ENCODE results near the gene KMT2C.

KMT2C gene

GRCh38 chr7:152176797-152177196, 259.0 kb downstream of the KMT2C start:
- H3K9ac ChIP-seq (ENCODE audit: low read depth, low read length), result no peak overlapping the region
- H3K27me3 ChIP-seq (ENCODE audit: control insufficient read depth, insufficient read depth, low read length), result no peaks in the 10 kb centered on the region
- H3K36me3 ChIP-seq (ENCODE audit: insufficient read depth, low read length), result peaks cover 57% of the 10 kb centered on the region
- no peaks in the 10 kb centered on the region for H3K4me1 ChIP-seq (ENCODE audit: control insufficient read depth, insufficient read depth, low read length)
- no peak overlapping the region for H3K4me3 ChIP-seq (ENCODE audit: low read length)
- H3K9me3 ChIP-seq (replicated peaks; ENCODE audit: low read length), result no peaks in the 10 kb centered on the region
- H3K4me2 ChIP-seq (ENCODE audit: low read length), result no peak overlapping the region

DNA sequence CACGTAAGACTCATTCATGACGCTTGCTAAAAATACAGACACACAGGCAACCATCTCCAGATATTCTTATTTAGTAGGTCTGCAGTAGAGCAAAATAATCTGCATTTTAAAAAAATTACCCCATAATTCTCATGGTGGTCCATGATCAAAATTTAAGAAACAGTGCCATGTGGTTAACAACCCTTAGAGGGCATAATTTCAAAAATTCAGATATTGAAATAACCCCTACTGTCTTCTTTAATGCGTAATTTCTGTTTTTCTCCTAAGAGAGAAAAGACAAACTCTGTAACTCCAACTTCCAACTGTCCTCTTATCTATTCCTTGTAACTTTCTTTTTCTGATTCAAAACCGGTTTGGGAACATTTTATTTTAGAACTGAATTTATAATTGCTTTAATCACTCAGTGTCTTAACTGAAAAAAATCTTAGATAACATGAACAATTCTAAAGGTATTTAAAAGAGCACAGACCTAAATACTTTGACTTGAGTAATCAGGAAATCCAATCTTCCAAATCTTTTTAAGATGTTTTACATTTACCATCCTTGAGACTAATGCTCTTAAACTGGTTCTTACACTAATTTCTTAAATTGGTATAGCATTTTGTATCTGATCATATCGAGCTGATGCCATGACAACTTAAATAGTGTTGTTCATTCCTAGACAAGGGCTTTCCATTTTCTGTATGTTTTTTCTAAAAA, 262.3 kb downstream of the KMT2C start:
- no peaks in the 10 kb centered on the region for H3K9me3 ChIP-seq (replicated peaks; ENCODE audit: low read length)
- no peak overlapping the region for H3K9ac ChIP-seq (ENCODE audit: low read depth, low read length)
- H3K4me1 ChIP-seq (ENCODE audit: control insufficient read depth, insufficient read depth, low read length), result no peaks in the 10 kb centered on the region
- peaks cover 58% of the 10 kb centered on the region for H3K36me3 ChIP-seq (ENCODE audit: insufficient read depth, low read length)
- H3K27me3 ChIP-seq (ENCODE audit: control insufficient read depth, insufficient read depth, low read length), result no peaks in the 10 kb centered on the region
- no peak overlapping the region for H3K4me2 ChIP-seq (ENCODE audit: low read length)
- H3K4me3 ChIP-seq (ENCODE audit: low read length), result no peak overlapping the region

- H3K4me2 ChIP-seq (ENCODE audit: low read length), result no peak overlapping the region
- no peak overlapping the region for H3K4me3 ChIP-seq (ENCODE audit: low read length)
- H3K4me1 ChIP-seq (ENCODE audit: control insufficient read depth, insufficient read depth, low read length), result no peaks in the 10 kb centered on the region
- no peak overlapping the region for H3K9ac ChIP-seq (ENCODE audit: low read depth, low read length)
- H3K9me3 ChIP-seq (replicated peaks; ENCODE audit: low read length), result no peaks in the 10 kb centered on the region
- H3K36me3 ChIP-seq (ENCODE audit: insufficient read depth, low read length), result peaks cover 76% of the 10 kb centered on the region
- no peaks in the 10 kb centered on the region for H3K27me3 ChIP-seq (ENCODE audit: control insufficient read depth, insufficient read depth, low read length)
These were observed 273.5 kb downstream of the KMT2C start for GRCh38 chr7:152162287-152162686.

- H3K4me2 ChIP-seq (ENCODE audit: low read length), result no peak overlapping the region
- H3K27me3 ChIP-seq (ENCODE audit: control insufficient read depth, insufficient read depth, low read length), result no peaks in the 10 kb centered on the region
- no peak overlapping the region for H3K9ac ChIP-seq (ENCODE audit: low read depth, low read length)
- no peak overlapping the region for H3K4me3 ChIP-seq (ENCODE audit: low read length)
- peaks cover 71% of the 10 kb centered on the region for H3K36me3 ChIP-seq (ENCODE audit: insufficient read depth, low read length)
- no peaks in the 10 kb centered on the region for H3K4me1 ChIP-seq (ENCODE audit: control insufficient read depth, insufficient read depth, low read length)
- no peaks in the 10 kb centered on the region for H3K9me3 ChIP-seq (replicated peaks; ENCODE audit: low read length)
These were observed 274.6 kb downstream of the KMT2C start for GRCh38 chr7:152161171-152161570.

DNA sequence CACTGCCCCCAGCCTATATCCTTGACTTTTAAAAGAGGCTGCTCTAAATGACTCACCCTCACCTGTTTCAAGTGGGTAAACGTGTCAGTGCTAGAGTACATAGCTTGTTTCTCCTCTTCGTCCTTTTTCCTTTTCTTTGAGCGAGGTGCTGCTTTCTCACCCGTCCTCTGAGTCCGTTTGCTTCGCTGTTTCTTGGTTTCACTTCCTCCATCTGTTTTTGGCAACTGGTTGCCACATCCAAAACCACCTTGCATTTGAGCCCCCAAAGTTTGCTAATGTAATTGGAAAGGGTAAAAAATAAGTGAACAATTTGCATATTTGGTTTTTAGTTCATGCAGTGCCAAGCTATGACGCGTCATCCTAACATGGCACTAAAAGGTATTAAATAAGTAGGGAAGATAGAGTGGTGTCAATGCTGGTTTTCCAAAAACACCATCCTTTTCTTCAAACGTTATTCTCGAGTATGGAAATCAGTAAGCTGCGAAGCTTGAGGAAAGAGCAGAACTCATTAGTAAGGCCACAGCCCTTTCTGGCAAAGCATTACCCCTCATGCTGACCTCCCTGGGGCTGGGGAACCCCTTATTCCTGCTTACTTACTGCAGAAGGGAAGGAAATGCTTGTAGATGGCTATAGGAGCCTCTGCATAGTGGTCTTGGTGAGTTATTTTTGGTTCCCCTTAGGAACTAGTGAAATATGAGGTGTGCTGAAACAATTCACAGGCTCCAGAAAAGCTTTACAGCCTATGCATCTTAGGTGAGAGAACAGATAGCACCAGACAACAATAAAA, 276.8 kb downstream of the KMT2C start:
- H3K4me2 ChIP-seq (ENCODE audit: low read length), result no peak overlapping the region
- H3K36me3 ChIP-seq (ENCODE audit: insufficient read depth, low read length), result peaks cover 82% of the 10 kb centered on the region
- H3K9me3 ChIP-seq (replicated peaks; ENCODE audit: low read length), result no peaks in the 10 kb centered on the region
- no peaks in the 10 kb centered on the region for H3K4me1 ChIP-seq (ENCODE audit: control insufficient read depth, insufficient read depth, low read length)
- H3K4me3 ChIP-seq (ENCODE audit: low read length), result no peak overlapping the region
- no peak overlapping the region for H3K9ac ChIP-seq (ENCODE audit: low read depth, low read length)
- H3K27me3 ChIP-seq (ENCODE audit: control insufficient read depth, insufficient read depth, low read length), result no peaks in the 10 kb centered on the region

DNA sequence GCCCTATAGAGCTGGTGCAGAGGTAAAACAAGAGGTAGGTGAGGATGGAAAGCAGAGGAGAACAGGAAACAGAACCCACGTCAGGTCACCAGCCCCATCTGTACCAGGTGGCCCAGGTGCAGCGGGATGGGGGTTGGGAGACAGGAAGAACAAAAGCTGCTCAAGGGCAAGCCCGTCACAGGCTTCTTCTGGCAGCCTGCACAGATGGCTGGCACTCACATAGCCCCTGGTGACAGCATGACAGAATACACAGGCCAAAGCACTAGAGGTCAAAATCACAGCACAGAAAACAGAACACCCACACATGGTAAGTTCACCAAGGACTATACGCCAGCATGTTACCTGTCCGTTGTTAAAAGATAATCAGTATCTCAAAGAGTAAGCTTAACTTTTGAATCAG, 283.5 kb downstream of the KMT2C start:
- H3K27me3 ChIP-seq (ENCODE audit: control insufficient read depth, insufficient read depth, low read length), result no peaks in the 10 kb centered on the region
- peaks cover 82% of the 10 kb centered on the region for H3K36me3 ChIP-seq (ENCODE audit: insufficient read depth, low read length)
- no peaks in the 10 kb centered on the region for H3K4me1 ChIP-seq (ENCODE audit: control insufficient read depth, insufficient read depth, low read length)
- H3K9me3 ChIP-seq (replicated peaks; ENCODE audit: low read length), result no peaks in the 10 kb centered on the region
- no peak overlapping the region for H3K4me2 ChIP-seq (ENCODE audit: low read length)
- no peak overlapping the region for H3K9ac ChIP-seq (ENCODE audit: low read depth, low read length)
- no peak overlapping the region for H3K4me3 ChIP-seq (ENCODE audit: low read length)

DNA sequence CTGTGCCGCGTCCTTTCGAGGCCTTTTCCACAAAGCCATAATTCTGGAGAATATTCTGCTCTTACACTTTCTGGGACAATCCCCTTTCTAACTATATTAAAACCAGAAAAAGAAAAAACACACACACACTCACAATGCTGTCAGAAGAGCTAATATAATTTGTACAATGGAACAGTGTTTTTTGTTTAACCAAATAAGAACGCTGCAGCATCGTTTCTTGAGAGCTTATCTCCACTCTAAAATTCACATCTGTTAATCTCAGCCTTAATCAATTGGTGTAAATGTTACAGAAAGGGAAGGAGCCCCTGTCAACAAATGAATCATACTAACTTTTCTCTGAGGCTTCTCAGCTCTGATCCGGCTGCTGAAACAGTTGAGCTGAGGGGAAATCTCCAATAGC, 286.4 kb downstream of the KMT2C start:
- no peak overlapping the region for H3K4me3 ChIP-seq (ENCODE audit: low read length)
- H3K9ac ChIP-seq (ENCODE audit: low read depth, low read length), result no peak overlapping the region
- peaks cover 75% of the 10 kb centered on the region for H3K36me3 ChIP-seq (ENCODE audit: insufficient read depth, low read length)
- peaks cover 15% of the 10 kb centered on the region for H3K4me1 ChIP-seq (ENCODE audit: control insufficient read depth, insufficient read depth, low read length)
- H3K4me2 ChIP-seq (ENCODE audit: low read length), result no peak overlapping the region
- H3K27me3 ChIP-seq (ENCODE audit: control insufficient read depth, insufficient read depth, low read length), result no peaks in the 10 kb centered on the region
- H3K9me3 ChIP-seq (replicated peaks; ENCODE audit: low read length), result no peaks in the 10 kb centered on the region

DNA sequence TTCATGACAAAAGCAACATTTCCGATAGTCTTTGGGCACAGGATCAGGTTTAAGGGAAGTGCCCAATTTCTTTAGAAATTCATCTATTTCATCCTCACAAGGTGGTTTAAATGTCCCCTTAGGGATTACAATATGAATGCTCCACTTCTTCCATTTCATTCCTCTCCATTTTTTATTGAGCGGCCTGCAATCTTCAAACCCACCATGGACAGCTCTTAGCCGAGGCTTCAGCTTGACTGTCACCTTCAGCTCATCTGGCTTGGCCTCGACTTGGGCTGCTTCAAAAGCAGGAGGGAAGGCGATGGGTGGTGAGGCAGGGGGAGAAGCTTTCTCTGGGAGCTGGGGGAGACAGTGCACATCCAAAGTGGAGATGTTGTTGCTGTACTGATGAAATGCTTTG, 287.1 kb downstream of the KMT2C start:
- Histone ChIP-seq H3K4me3 (ENCODE audit: low read length) (no peak overlapping the region), H3K4me1 (ENCODE audit: control insufficient read depth, insufficient read depth, low read length) (peaks cover 15% of the 10 kb centered on the region), H3K4me2 (ENCODE audit: low read length) (no peak overlapping the region), H3K27me3 (ENCODE audit: control insufficient read depth, insufficient read depth, low read length) (no peaks in the 10 kb centered on the region), H3K9ac (ENCODE audit: low read depth, low read length) (no peak overlapping the region), H3K36me3 (ENCODE audit: insufficient read depth, low read length) (peaks cover 75% of the 10 kb centered on the region), H3K9me3 (replicated peaks; ENCODE audit: low read length) (no peaks in the 10 kb centered on the region)

GRCh38 chr7:152145853-152146466, 289.8 kb downstream of the KMT2C start:
- Histone ChIP-seq H3K4me1 (ENCODE audit: control insufficient read depth, insufficient read depth, low read length) (peaks cover 15% of the 10 kb centered on the region), H3K9me3 (replicated peaks; ENCODE audit: low read length) (no peaks in the 10 kb centered on the region), H3K9ac (ENCODE audit: low read depth, low read length) (no peak overlapping the region), H3K4me3 (ENCODE audit: low read length) (no peak overlapping the region), H3K27me3 (ENCODE audit: control insufficient read depth, insufficient read depth, low read length) (no peaks in the 10 kb centered on the region), H3K4me2 (ENCODE audit: low read length) (no peak overlapping the region), H3K36me3 (ENCODE audit: insufficient read depth, low read length) (peaks cover 65% of the 10 kb centered on the region)

DNA sequence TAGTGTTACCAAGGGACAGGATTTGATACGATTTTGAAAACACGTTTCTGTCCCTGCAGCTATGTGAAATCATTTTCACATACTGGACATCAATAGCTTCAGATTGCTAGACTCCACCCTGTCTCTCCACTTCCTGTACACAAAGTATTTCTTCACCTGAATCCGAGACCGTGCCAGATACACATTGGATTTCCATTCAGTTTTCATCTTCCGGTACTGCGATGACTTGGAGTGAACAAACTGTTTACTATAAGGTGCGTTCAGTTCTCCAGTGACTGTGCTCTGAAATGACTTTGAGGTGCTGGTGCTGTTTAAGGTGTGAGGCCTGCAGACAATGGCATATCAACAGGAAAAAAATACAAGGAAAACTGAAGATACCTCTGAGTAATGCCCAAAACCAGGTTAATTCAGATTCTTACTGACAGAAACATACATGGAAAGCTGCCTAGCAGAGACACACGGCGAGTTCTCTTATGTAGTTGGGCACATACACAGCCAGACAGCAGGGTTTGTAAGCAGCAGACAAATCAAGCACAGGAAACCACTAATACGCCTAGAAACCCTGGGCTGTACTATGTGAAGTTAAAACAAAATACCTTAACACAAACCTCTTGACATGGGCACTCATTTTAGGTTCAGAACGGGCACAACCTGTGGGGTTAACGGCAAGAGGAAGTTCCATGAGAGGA, 291.1 kb downstream of the KMT2C start:
- no peak overlapping the region for H3K4me3 ChIP-seq (ENCODE audit: low read length)
- H3K36me3 ChIP-seq (ENCODE audit: insufficient read depth, low read length), result peaks cover 64% of the 10 kb centered on the region
- H3K4me2 ChIP-seq (ENCODE audit: low read length), result no peak overlapping the region
- no peaks in the 10 kb centered on the region for H3K9me3 ChIP-seq (replicated peaks; ENCODE audit: low read length)
- no peaks in the 10 kb centered on the region for H3K27me3 ChIP-seq (ENCODE audit: control insufficient read depth, insufficient read depth, low read length)
- peaks cover 15% of the 10 kb centered on the region for H3K4me1 ChIP-seq (ENCODE audit: control insufficient read depth, insufficient read depth, low read length)
- no peak overlapping the region for H3K9ac ChIP-seq (ENCODE audit: low read depth, low read length)

DNA sequence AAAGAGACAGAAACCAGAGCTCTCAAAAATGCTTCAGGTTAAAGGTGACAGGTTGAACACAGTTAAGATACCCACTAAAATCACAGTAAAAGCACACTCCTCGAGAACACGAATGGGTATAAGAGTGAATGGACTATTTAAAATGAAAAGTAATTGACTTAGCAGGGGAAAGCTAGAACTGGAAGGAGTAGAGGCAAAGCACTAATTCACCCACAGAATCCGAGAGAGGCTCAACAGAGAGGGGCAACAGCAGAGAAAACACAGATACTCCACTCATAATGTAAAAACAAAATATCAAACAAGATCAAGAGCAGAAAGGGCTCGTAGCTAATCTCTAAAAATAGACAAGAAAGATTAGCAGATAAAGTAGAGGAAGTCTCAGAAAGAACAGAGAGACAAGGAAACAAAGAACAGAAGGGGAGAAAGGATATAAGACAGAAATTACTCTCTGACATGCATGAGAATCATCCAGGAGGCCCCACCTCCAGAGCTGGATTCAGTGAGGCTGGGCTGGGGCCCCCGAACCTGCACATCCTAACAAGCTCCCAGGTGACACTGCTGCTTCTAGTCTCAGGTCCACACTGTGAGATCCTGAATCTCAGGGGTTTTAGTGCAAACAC, 292.7 kb downstream of the KMT2C start:
- H3K4me1 ChIP-seq (ENCODE audit: control insufficient read depth, insufficient read depth, low read length), result peaks cover 15% of the 10 kb centered on the region
- H3K4me2 ChIP-seq (ENCODE audit: low read length), result no peak overlapping the region
- no peak overlapping the region for H3K9ac ChIP-seq (ENCODE audit: low read depth, low read length)
- H3K9me3 ChIP-seq (replicated peaks; ENCODE audit: low read length), result no peaks in the 10 kb centered on the region
- peaks cover 64% of the 10 kb centered on the region for H3K36me3 ChIP-seq (ENCODE audit: insufficient read depth, low read length)
- H3K4me3 ChIP-seq (ENCODE audit: low read length), result no peak overlapping the region
- no peaks in the 10 kb centered on the region for H3K27me3 ChIP-seq (ENCODE audit: control insufficient read depth, insufficient read depth, low read length)

Data from skeletal muscle satellite cell (primary cell).